Smooth muscle cell (in vitro differentiated cells): ENCODE measurements around the gene C10orf67. TPM values are rescaled to one million over a fixed set of nuclear protein-coding genes. Genes with fewer than 3 reads are reported as not detected.

Source experiments
- DNase-seq: peaks from one replicate; lab custom pipeline; 2025; ENCODE audit not compliant: unreplicated experiment; lab: John Stamatoyannopoulos, UW
- H2AFZ ChIP-seq: fragments of 200-600 bp; sonication (generic); 2 replicates; pipeline ENCODE4 v1.6.0; 2016; ENCODE audit warnings: antibody characterized with exemption, low read depth, mild to moderate bottlenecking
- H3F3A ChIP-seq: fragments of 200-600 bp; sonication (generic); 2 replicates; pipeline ENCODE4 v1.6.0; 2017; ENCODE audit warnings: antibody characterized with exemption, low read depth
- H3K27ac ChIP-seq: fragments of 200-600 bp; sonication (generic); 2 replicates; pipeline ENCODE4 v1.5.1; 2016; ENCODE audit warnings: low read depth, mild to moderate bottlenecking
- H3K27me3 ChIP-seq: fragments of 200-600 bp; sonication (generic); 2 replicates; pipeline ENCODE4 v1.6.1; 2016; ENCODE audit warnings: low read depth, mild to moderate bottlenecking
- H3K36me3 ChIP-seq: fragments of 200-600 bp; sonication (generic); 2 replicates; pipeline ENCODE4 v1.5.1; 2016; ENCODE audit warnings: low read depth
- H3K4me1 ChIP-seq: fragments of 200-600 bp; sonication (generic); 2 replicates; pipeline ENCODE4 v1.5.1; 2016; ENCODE audit warnings: low read depth
- H3K4me2 ChIP-seq: fragments of 200-600 bp; sonication (generic); 2 replicates; pipeline ENCODE4 v1.6.0; 2016; ENCODE audit warnings: mild to moderate bottlenecking
- H3K4me3 ChIP-seq: fragments of 200-600 bp; sonication (generic); 2 replicates; pipeline ENCODE4 v1.5.1; 2016; ENCODE audit warnings: mild to moderate bottlenecking
- H3K79me2 ChIP-seq: fragments of 200-600 bp; sonication (generic); 2 replicates; pipeline ENCODE4 v1.6.0; 2016; ENCODE audit warnings: low read depth, mild to moderate bottlenecking
- H3K9ac ChIP-seq: fragments of 200-600 bp; sonication (generic); 2 replicates; pipeline ENCODE4 v1.6.0; 2016; ENCODE audit warnings: low read depth
- H3K9me3 ChIP-seq: fragments of 200-600 bp; sonication (generic); replicated peaks from 2 replicates; pipeline ENCODE4 v1.5.1; 2016; ENCODE audit warnings: low read depth
- H4K20me1 ChIP-seq: fragments of 200-600 bp; sonication (generic); 2 replicates; pipeline ENCODE4 v1.6.0; 2016; ENCODE audit warnings: low read depth
- CTCF ChIP-seq: fragments of 200-600 bp; sonication (generic); IDR thresholded peaks from 2 replicates; pipeline ENCODE4 v1.5.1; 2017; ENCODE audit warnings: borderline replicate concordance, mild to moderate bottlenecking, antibody characterized with exemption; ENCODE audit not compliant: insufficient read depth, poor library complexity, severe bottlenecking
- WGBS: methylation state at CpG from one replicate; pipeline ENCODE4 v1.1.7; 2016; ENCODE audit warnings: low lambda C conversion rate; 5-methylcytosine and 5-hydroxymethylcytosine counted together
- polyA plus RNA-seq: library from polyadenylated mRNA; unstranded; fragments of >200 nt; fragmentation: Nextera tagmentation; extraction: Ambion mirVana; gene quantifications from 2 replicates; pipeline ENCODE4 v1.2.1, GENCODE V29; 2016
- total RNA-seq: library from RNA; depleted of rRNA; stranded (reverse); fragments of >200 nt; gene quantifications from 2 replicates; pipeline ENCODE4 v1.2.3, GENCODE V29; 2014

The C10orf67 gene
- total and polyA plus RNA-seq, 2 experiments from 2014 or later = not detected

DNA sequence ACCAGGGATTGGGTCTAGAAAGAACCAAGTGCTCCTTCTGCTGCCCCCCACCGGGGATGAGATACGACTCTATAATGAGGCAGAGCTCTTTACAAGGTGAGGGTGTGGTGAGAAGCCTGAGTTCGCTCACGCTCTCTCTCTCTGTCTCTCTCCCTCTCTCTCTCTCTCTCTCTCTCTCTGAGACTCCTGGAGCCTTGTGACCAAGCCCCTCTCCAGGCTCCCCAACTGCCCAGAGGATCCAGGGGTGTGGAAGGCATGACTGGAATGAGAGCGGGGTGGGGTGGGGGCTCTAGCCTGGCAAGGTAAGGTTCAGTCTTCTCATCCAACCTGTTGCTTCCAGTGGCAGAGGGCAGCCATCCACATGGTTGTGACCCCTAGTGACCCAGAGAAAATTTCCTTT, 155.6 kb downstream of the C10orf67 start:
- H3K27ac ChIP-seq = no peak overlapping the region
- H2AFZ ChIP-seq = no peak overlapping the region
- H3F3A ChIP-seq = no peaks in the 10 kb centered on the region
- H3K9me3 ChIP-seq = no peaks in the 10 kb centered on the region
- H3K9ac ChIP-seq = no peak overlapping the region
- H3K36me3 ChIP-seq = no peaks in the 10 kb centered on the region
- WGBS = 54% methylated on average over 5 of the region's 5 CpGs
- no peak for TF ChIP-seq CTCF
- no peaks in the 10 kb centered on the region for H4K20me1 ChIP-seq
- H3K27me3 ChIP-seq = peaks cover 95% of the 10 kb centered on the region
- H3K79me2 ChIP-seq = no peaks in the 10 kb centered on the region
- DNase-seq = no peak
- H3K4me2 ChIP-seq = no peak overlapping the region
- H3K4me3 ChIP-seq = no peak overlapping the region
- H3K4me1 ChIP-seq = peaks cover 8% of the 10 kb centered on the region

DNA sequence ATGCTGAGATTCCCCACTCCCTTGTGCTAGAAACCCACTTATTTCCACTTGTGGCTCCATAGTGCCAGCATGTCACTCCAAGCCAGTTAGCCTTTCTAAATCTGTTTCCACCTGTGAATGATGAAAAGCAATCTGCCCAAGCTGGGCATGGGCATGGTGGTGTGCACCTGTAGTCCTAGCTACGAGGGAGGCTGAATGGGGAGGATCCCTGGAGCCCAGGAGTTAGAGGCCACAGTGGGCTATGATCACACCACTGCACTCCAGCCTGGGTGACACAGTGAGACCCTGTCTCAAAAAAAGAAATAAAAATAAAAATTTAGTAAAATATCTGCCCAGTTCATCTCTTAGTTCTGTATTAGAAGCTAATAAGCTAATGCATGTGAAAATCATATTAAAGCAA, 157.4 kb downstream of the C10orf67 start:
- H3K36me3 ChIP-seq = no peaks in the 10 kb centered on the region
- peaks cover 94% of the 10 kb centered on the region for H3K27me3 ChIP-seq
- no peak overlapping the region for H3K9ac ChIP-seq
- no peaks in the 10 kb centered on the region for H3K9me3 ChIP-seq
- H2AFZ ChIP-seq = no peak overlapping the region
- H3K79me2 ChIP-seq = no peaks in the 10 kb centered on the region
- no peak overlapping the region for H3K4me2 ChIP-seq
- H3K27ac ChIP-seq = no peak overlapping the region
- H3F3A ChIP-seq = no peaks in the 10 kb centered on the region
- H3K4me1 ChIP-seq = peaks cover 8% of the 10 kb centered on the region
- TF ChIP-seq CTCF = no peak
- WGBS = 84% methylated on average over 1 of the region's 1 CpG
- no peak for DNase-seq
- H4K20me1 ChIP-seq = no peaks in the 10 kb centered on the region
- H3K4me3 ChIP-seq = no peak overlapping the region

GRCh38 chr10:23186697-23187096, 157.9 kb downstream of the C10orf67 start:
- no peaks in the 10 kb centered on the region for H3K79me2 ChIP-seq
- H3K36me3 ChIP-seq = no peaks in the 10 kb centered on the region
- H3K4me1 ChIP-seq = peaks cover 5% of the 10 kb centered on the region
- H3K9me3 ChIP-seq = no peaks in the 10 kb centered on the region
- no peaks in the 10 kb centered on the region for H4K20me1 ChIP-seq
- H3K4me2 ChIP-seq = no peak overlapping the region
- no peak for TF ChIP-seq CTCF
- H3K4me3 ChIP-seq = no peak overlapping the region
- H2AFZ ChIP-seq = no peak overlapping the region
- H3K27ac ChIP-seq = no peak overlapping the region
- H3K9ac ChIP-seq = no peak overlapping the region
- no peaks in the 10 kb centered on the region for H3F3A ChIP-seq
- peaks cover 94% of the 10 kb centered on the region for H3K27me3 ChIP-seq
- no peak for DNase-seq
- WGBS = 39% methylated on average over 5 of the region's 5 CpGs

- no peak overlapping the region for H3K4me2 ChIP-seq
- H3K36me3 ChIP-seq = no peaks in the 10 kb centered on the region
- H3K27ac ChIP-seq = no peak overlapping the region
- H2AFZ ChIP-seq = no peak overlapping the region
- no peak overlapping the region for H3K4me3 ChIP-seq
- no peaks in the 10 kb centered on the region for H4K20me1 ChIP-seq
- TF ChIP-seq CTCF = no peak
- peaks cover 94% of the 10 kb centered on the region for H3K27me3 ChIP-seq
- no peak overlapping the region for H3K9ac ChIP-seq
- DNase-seq = no peak
- H3F3A ChIP-seq = no peaks in the 10 kb centered on the region
- no peaks in the 10 kb centered on the region for H3K4me1 ChIP-seq
- no peaks in the 10 kb centered on the region for H3K9me3 ChIP-seq
- WGBS = 72% methylated on average over 7 of the region's 7 CpGs
- no peaks in the 10 kb centered on the region for H3K79me2 ChIP-seq
These were observed 158.4 kb downstream of the C10orf67 start for GRCh38 chr10:23186178-23186577.
